Stimulated activated CD8-positive, alpha-beta memory T cell treated with anti-CD3 and anti-CD28 coated beads, Interleukin-12 subunit alpha, Interleukin-12 subunit beta, amount 100 ng/mL, for 1 hour (primary cell): ENCODE results near the gene HRH1.
"Not testable (repeated sequence)": the region's sequence is repeated elsewhere in the genome, so short reads cannot be mapped to it uniquely, and the experiment has no call there.

ENCODE experiments used
- DNase-seq: peaks from one replicate; pipeline ENCODE4 v3.0.0-alpha.2; 2020; ENCODE audit warnings: low read depth

HRH1 gene

GRCh38 chr3:11143476-11143875, 10.8 kb upstream of the HRH1 start:
- DNase-seq, result no peak

DNA sequence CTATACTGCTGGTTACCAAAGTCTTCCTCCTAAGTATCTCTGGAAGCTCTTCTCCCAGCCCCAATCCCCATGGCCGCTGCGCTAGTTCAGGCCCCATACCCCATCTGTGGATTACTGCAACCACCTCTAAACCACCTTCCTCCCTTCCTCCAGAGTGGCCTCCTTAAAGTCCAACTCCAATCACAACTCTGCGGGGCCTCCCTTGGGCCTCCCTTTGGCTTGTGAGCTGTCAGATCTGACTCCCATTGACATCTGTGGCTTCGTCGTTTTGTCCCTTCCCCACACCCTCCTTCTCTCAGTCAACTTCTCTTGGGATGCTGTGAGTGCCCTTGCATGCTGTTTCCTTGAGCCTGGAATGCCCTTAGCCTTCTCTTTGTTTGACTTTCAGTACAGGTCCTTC, 9.3 kb upstream of the HRH1 start:
- DNase-seq, result no peak

DNA sequence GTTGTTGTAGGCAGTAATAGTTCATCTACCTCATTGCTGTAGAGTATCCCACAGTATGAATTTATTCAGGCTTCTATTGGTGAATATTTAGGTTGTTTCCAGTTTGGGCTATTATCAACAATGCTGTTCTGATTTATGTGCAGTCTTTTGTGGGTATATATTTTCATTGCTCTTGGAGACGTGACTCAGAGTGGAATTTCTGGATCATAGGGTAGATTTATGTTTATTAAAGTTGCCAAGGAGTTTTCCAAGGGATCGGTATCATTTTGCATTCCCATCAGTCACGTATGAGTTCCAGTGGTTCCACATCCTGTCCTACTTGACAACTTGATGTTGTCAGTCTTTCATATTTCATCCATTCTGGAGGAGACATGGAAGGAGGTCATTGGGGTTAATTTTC, 8.4 kb upstream of the HRH1 start:
- DNase-seq, result no peak

GRCh38 chr3:11146773-11147660, 7.3 kb upstream of the HRH1 start:
- no peak for DNase-seq

DNA sequence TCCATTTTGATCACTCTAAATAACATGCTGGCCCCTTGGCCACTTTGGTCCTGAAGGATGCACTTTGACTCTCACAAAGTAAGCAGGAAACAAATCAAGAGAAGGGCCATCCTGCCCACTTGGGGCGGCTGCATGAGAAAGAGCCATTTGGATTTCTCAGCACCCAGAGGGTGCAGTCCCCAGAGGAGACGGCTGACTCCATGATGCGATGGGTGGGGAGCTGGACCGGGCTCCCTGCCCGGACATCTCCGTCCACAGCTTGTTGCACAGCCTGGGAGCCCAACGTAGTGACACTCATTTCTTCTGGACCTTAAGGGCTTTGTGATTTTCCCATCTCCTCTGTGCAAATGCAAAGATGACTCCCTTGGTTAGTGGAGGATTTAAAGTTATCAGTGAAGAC, 4.0 kb upstream of the HRH1 start:
- no peak for DNase-seq

DNA sequence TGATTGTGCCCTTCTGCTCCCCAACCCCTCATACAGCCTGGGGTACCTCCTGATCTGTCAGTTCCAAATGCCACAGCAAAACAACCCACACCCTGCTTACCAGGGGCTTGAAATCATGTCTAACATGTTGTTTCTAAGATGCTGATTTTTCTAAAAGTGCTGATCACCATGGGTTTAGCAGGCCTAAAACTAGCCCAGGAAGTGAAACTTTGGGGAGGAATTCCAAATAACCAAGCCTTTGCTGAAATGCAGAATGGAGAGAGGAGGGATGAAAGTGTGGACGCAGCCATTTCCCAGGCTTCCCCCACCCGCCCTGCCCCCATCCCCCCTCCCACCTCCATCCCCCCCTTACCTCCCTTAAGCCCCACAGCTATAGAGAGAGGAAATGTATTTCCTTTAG, 2.0 kb upstream of the HRH1 start:
- no peak for DNase-seq

GRCh38 chr3:11154953-11155325, 646 bp downstream of the HRH1 start:
- no peak for DNase-seq

DNA sequence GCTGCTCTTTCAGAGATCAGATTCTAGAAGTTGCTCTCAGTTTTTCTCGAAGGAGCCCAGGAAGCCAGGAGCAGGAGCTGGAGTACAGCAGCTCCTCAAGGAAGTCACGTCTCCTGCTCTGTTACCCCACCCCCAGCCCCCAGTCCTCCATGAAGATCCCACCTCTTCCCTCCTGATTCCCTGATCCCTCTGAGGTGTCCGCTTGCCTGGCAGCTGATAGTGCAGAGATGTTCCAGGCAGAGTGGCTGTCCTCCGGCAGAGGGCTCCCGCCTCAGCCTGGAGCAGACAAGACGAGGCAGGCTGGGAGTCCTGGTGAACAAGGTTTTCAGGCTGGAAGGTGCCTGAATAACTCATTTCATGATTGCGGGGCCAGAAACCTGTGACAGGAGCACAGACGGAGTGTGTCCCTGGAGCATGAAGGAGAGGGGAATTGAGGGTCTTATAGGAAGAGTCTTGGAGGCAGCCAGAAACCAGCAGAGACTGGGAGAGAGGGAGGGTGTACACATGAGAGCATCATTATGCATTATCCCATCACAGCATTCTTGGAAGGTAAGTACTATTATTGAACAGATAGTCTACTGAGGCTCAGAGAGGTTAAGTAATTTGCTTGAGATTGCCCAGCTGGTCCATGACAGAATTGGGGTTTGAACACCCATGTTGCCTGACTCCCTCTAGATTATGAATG, 1.2 kb downstream of the HRH1 start:
- DNase-seq, result no peak

DNA sequence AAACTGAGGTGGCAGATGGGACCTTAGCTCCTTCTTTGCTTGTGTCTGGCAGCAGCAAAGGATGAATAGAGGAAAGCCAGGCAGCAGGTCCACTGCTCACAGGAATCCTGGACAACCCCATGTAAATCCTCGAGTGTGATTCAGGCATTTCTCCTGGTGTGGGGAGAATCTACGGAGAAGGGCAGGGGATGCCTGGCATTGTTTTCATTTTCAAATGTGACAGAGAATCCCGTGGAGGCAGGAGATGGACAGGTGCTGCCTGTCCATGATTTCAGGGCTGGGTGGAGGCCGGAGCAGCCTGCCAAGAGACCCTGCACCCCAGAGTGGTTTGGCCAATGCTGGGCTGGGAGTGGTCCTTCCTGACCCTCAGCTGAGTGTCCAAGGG, 1.7 kb downstream of the HRH1 start:
- no peak for DNase-seq

GRCh38 chr3:11157421-11157820, 3.1 kb downstream of the HRH1 start:
- no peak for DNase-seq

GRCh38 chr3:11159421-11159904, 5.2 kb downstream of the HRH1 start:
- no peak for DNase-seq

- no peak for DNase-seq
Observed at GRCh38 chr3:11161666-11162065, 7.4 kb downstream of the HRH1 start.

DNA sequence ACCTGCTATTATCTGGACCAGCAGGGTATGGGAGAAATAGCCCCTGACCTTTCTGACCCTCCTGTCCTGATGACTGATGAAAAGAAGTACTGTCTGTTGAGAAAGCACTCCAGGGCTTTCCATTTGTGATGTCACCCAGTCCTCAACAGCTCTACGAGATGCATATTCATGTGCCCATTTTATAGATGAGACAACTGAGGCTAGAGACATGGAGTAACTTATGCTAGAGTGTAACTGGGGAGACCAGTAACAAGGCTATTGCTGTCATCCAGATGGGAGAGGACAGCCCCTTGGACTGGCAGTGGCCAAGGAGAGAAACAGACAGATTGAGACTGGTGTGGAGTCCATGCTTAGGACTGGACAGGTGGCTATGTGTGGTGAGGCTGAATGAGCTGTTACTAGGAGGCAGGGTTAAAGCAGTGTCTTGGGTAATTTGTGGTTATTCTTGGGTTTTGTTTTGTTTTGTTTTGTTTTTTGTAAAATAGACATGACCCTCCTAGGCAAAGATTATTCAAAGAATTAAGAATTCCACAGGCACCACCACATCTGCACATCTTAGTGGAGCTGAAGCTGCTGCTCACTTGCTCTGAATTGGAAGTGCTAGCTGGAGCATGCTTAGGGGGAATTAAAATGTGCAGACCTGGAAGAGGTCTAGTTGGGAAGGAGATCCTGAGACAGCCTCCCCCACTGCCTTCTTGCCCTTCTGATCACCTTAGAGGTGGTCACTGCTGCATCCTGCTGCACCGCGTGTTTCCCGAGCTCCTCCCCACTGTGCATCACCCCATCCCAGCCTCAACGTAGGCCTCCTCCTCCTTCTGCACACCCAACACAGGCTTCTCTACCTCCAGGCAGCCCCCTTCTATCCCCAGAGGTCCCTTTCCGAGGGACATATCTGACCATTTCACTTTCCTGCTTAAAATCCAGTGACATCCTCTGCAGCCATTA, 8.4 kb downstream of the HRH1 start:
- no peak for DNase-seq

GRCh38 chr3:11164607-11165006, 10.3 kb downstream of the HRH1 start:
- no peak for DNase-seq

- DNase-seq, result no peak
Observed at GRCh38 chr3:11165476-11165875, 11.2 kb downstream of the HRH1 start.

DNA sequence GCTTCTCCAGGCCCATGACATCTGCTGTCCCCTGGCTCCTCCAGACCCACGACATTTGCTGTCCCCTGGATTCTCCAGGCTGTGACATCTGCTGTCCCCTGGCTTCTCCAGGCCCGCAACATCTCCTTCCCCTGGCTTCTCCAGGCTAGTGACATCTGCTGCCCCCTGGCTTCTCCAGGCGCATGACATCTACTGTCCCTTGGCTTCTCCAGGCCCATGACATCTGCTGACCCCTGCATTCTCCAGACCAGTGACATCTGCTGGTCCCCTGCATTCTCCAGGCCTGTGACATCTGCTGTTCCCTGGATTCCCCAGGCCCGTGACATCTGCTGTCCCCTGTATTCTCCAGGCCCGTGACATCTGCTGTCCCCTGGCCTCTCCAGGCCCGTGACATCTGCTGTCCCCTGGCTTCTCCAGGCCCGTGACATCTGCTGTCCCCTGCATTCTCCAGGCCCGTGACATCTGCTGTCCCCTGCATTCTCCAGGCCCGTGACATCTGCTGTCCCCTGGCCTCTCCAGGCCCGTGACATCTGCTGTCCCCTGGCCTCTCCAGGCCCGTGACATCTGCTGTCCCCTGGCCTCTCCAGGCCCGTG, 12.6 kb downstream of the HRH1 start:
- not testable (repeated sequence) for DNase-seq

- no peak for DNase-seq
Observed at GRCh38 chr3:11167590-11167989, 13.3 kb downstream of the HRH1 start.

GRCh38 chr3:11168406-11168805, 14.1 kb downstream of the HRH1 start:
- DNase-seq, result no peak

DNA sequence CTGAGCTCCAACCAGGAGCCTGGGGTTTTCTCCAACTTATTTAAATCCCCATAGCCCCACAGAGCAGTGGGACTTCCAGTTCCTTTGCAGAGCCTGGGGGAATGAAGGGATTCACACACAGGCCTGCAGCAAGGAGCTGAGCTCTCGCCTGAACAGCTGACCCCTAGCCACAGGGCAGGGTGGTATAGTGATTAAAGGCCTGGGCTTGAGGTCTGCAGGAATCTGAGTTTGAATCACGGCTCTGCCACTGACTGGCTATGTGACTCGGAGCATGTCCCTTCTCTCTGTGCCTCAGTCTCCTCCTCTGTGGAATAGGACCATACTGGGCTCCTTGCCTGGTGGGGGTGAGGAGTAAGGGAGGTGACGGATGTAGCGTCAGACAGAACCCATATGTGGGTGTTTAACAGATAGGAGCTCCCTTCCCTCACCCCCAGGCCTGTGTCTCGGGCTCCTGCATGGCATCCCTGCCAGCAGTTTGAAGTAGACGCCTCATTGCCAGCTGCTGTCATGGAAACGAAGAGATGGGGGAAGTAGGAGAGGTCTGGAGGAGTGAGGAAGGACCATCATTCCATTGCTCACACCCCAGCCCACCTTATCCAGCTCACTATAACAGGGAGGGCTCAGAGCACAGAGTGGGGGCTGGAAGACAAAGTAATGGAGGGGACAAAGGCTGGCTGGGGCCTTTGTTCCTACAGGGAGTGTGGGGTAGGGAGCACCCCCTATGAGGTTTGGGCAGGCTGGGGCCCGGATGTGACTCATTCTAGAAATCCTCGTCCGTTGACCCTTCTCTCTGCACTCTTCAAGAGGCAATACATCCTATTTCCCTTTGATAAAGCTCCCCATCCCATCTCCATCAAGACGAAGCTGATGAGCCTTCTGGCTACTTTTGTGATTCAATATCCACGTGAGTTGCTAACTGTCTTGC, 14.8 kb downstream of the HRH1 start:
- no peak for DNase-seq

- DNase-seq, result no peak
Observed at GRCh38 chr3:11170052-11170770, 15.9 kb downstream of the HRH1 start.
